Ureter (tissue), 1 donor: ENCODE measurements around the gene KY. TPM values are rescaled to one million over a fixed set of nuclear protein-coding genes. Genes with fewer than 3 reads are reported as not detected.
A peak's percentile ranks its signal among the peaks of the same experiment; 100 is the strongest.

ENCODE experiments used
- DNase-seq: peaks from one replicate; pipeline ENCODE4 v3.0.0-alpha.2; 2020; ENCODE audit warnings: low spot score
- total RNA-seq: library from RNA; stranded (reverse); gene quantifications from one replicate; pipeline ENCODE4 v1.2.4, GENCODE V29; 2023
- donor health status: DM: yes; HTN: yes; CAD: no.

KY gene
- total RNA-seq, 1 donor from 2014 or later, result 2.0 TPM

- DNase-seq, result no peak
Measured at GRCh38 chr3:134644731-134645514, 5.9 kb downstream of the KY start.

- no peak for DNase-seq
Measured at GRCh38 chr3:134643150-134643675, 7.6 kb downstream of the KY start.

DNA sequence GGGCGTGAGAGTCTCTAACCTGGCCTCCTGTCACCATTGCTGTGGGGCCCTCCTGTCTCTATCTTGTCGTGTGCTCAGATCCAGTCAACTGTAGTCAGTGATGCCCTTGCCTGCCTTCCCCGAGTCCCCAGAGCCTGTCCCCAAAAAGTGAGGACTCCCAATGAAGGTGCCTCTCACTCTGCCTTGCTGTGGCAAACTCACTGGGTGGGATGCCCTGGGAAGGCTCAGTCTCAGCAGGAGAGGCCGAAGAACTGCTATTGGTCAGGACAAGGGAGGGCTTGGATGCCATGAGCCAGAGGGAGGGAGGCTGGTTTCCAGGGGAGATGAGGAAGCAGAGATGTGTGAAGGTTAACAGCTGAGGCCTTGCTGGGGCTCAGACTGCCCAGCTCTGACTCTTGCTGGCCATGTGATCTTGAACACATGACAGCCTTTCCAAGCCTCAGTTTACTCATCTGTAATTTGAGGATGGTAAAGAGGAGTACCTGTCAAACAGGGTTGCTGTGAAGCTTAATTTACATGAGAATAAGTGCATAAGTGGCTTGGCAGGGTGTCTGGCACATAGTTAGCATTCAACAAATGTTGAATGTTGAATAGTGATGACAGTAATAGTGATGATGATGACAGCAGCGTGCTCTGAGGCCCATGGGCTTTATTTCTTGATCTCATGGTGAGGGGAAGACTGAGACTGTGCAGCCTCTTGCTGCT lies 8.2 kb downstream of the KY start:
- DNase-seq, result no peak

DNA sequence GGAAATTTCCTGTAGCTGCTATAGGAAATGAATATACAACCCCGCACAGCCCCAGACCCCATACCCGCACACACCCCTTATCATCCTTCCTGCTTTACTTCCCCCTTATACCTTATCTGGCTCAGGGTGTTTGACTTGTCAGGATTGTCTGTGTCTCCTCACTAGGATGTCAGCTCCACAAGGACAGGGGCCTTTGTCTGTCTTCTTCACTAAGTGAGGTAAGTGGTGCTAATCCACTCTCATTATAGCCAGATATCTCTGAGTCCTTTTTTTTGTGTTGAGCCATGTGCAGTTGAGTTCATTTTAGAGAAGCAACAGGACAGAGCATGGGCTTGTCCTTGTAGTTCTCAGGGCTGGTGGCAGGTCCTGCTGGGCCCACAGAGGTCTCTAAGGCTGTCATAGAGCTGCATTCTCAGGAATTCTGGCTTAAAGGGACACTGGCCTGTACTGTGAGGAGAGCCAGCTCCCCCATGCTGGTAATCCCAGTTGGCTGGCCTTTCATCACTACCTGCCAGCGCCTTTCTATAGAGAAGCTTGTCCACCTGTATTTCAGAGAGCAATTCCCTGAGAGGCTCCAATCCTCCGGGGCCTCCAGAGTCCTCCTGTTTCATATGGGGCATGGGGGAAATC lies 9.0 kb downstream of the KY start:
- DNase-seq, result no peak

DNA sequence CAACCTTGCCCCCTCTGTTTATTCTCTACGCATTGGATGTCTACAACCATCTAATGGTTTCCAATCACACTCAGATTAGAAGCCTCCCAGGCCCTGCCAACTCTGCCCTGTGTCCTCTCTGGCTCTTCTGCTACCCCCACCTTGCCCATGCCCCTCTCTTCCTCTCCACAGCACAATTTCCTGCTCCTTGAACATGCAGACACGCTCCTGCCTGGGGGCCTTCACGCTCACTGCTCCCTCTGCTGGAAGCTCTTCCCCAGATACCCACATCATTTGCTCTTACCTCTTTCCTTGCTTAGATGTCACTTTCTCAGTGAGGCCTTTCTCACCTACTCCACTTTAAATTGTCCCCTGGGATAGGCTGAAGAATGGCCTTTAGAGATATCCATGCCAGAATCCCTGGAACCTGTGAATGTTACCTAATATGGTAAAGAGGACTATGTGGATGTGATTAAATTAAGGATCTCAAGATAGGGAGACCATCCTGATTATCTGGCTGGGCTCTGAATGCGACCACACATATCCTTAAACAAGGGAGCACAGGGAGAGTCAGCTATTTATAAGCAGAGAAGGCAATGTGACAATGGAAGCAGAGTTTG lies 9.9 kb downstream of the KY start:
- no peak for DNase-seq

DNA sequence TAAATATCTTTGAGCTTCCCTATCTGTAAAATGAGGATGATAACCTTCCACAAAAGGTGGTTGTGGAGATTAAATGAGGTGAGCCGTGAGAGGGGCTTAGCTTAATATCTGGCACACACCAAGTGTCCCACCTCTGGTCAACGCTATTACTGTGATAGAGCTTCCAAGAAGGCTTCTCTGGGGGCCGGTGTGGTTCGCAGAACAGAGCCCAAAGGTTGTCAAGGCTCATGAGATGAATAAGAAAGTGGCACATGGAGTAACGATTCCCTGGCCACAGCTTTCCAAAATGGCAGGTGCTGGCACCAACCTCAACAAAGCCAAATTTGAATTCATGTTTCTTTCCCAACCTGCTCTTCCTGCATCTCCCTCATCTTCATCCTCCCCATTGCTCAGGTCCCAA lies 10.4 kb downstream of the KY start:
- no peak for DNase-seq

DNA sequence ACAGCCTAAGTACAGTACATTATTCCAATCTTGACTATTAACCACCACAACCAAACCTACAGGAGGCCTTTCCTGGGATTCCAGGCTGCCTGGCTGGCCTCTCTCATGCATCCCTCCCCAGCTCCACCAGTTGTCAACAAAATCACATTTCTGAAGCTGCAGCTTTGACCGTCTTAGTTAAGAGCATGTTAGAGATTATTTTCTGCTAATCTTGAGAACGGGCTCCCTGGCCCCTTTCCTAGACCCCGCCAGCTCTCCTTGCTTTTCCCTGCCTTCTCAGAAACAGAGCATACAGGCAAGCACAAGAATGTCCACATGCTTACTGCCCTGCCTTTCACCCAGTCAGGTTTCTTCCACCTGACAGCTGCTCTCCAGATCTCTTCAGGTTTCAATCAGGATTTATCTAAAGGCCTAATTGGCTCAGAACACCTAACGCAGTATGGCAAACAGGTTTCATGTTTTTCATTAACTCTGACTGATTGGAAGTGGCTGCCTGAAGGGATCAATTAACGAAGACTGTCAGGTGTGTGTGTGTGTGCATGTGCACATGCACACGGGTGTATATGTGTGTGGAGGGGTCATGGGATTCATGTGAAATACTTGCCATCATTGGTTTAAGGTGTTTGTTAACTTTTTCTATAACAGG lies 12.3 kb downstream of the KY start:
- DNase-seq, result no peak

GRCh38 chr3:134636406-134636805 lies 14.4 kb downstream of the KY start:
- no peak for DNase-seq

DNA sequence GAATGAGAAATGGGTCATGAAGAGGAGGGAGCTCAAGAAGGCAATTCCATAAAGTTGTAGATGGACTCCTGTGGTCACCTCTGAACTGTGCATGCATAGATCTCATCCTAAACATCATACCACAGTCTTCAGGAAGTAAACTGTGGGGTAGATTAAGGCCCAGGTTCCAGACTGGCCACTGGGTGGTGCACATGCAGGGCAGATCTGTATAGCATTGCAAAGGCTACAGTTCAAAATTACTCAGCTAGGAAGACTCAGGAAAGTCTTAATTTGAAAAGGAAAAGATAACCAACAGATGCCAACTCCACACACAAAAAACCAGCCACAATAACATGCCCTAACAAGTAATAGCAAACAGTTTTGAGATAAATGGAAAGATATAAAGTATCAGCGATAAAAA lies 20.3 kb downstream of the KY start:
- no peak for DNase-seq

DNA sequence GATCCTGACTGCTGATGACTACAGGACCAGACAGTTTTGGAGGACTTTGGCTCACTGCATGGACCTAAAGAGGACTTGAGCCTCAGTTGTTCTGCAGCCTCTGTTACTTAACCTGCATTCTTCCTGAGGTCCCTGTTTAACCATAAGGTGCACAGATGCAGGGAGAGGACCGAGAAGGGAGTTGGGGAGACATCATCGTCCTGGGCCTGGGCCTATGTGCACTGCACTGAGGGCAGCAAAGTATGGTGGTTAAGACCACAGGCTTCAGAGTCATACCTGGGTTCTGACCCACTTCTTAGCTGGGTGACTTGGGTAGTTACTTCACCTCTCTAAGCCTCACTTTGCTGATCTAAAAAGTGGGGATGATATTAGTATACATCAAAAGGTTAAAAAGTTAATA lies 21.9 kb downstream of the KY start:
- DNase-seq, result no peak

DNA sequence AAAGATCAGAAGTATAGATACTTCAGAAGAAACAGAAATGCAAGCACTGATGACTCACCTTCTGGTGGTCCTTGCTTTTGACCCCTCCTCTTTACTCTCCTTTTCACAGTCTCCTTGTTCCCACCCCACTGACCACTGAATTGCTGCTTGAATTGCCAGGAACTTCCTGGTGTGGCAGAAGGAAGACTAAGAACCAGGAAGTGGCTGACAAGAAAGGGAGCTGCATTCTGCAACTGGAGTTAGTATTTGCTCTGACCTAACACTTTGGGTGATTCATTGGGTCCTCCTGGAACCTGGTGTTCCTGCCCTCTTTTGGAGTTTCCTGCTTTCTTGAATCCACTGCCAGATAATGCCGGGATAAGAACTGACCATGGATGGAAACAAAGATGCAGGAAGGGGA lies 23.0 kb downstream of the KY start:
- DNase-seq, result peak; percentile 44

GRCh38 chr3:134625885-134626741 lies 24.7 kb downstream of the KY start:
- DNase-seq, result peak; percentile 24

DNA sequence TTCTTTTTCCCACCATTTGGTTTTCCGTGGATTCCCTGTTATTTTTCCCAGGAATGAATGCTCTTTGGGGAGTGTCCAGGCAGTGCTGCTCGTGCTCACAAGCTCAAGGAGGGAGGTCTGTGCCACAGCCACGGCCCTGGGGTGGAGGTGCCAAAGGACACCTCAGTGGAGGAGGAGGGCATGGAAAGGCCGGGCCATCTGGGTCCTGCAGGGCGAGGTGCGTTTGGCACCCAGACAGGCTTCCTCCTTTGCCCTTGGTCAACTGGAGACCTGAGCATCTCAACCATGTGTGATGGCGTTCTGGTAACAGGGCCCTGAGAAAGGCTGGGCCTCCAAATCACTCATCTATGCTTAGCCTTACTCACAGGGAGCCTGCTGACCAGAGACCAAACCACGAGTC lies 25.4 kb downstream of the KY start:
- peak; percentile 25 for DNase-seq

- peak; percentile 26 for DNase-seq
Measured at GRCh38 chr3:134624537-134625287, 26.1 kb downstream of the KY start.

DNA sequence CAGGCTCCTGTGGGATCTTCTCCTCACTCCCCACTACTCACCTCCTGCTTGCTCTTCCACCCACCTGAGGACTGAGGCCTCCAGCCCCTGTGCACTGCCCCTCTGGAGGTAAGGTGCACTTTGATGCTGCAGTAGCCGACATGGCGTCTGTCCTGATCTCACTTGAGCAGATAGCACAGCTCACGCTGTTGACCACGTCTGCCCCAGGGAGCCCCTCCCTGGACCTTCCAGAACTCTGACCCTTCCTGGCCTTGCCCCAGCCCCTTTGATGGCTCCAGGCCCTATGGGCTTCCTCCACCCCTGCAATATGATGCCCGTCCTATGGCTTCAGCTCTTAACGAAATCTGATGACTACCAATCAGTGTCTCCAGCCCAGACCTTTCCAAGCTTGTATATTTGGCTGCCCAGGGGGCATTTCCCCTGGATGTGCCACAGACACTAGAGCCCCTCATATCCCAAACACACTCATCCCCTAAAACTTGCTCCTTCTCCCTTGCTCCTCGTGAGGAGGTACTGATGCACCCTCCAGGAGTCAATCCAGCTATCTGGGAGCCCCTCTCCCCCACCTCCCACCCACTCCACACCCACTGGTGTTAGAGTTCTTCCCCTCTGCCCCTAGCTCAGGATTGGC lies 27.1 kb downstream of the KY start:
- DNase-seq, result no peak

DNA sequence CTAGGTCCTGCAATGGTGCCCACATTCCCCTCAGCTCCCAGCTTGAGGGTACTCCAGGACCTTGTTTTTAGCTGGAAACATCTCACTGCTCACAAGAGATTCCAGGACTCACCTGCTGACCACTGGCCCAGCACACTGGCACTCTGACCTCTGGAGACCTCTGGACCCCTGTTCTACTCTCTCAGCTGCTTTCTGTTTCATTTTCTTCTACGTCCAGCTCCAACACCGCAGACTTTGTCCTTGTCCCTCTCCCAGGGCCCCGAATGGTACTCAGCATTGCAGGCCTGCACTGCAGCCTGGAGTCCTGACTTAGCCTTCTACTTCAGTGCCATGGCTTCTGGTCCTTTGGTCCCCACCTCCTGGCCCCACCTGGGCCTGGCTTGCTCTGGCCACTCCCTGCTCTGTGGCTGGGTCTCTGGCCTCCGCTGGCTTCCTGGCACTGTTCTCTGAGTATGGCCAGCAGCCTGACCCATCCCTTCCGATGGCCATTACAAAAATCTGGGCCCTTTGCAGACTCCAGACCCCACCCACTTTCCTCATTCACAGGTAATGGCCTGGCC lies 27.9 kb downstream of the KY start:
- DNase-seq, result no peak

DNA sequence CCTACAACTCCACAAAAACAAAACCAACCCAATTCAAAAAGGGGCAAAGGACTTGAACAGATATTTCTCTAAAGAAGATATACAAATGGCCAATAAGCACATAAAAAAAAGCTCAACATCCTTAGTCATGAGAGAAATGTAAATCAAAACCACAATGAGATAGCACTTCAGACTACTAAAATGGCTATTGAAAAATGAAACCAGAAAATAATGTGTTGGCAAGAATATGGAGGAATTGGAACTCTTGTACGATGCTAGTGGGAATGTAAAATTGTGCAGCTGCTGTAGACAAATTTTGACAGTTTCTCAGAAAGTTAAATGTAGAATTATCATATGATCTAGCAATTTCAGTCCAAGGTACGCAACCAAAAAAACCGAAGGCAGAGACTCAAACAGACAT lies 29.0 kb downstream of the KY start:
- DNase-seq, result no peak

- no peak for DNase-seq
Measured at GRCh38 chr3:134620476-134621115, 30.2 kb downstream of the KY start.
